ENCODE results near the gene MTHFR. TPM values are rescaled to one million over a fixed set of nuclear protein-coding genes. Genes with fewer than 3 reads are reported as not detected.

The MTHFR gene
- total RNA-seq, 2 donors from 2014 or later, result 30.3 to 81.4 TPM

- TF ChIP-seq CTCF (IDR thresholded peaks at IDR 0.05), result no peak
- no peak for DNase-seq (ENCODE audit: low spot score)
- no peak for ATAC-seq (ENCODE audit: insufficient number of reproducible peaks, low FRiP score, low read depth)
- H3K4me3 ChIP-seq, result peak overlapping the region; percentile 18
- H3K4me1 ChIP-seq (ENCODE audit: control insufficient read depth in 1 of 2, low read depth in 2 of 2), result peaks cover 46 to 60% of the 10 kb centered on the region in 2 donors
- no peaks in the 10 kb centered on the region for H3K27me3 ChIP-seq (replicated peaks; ENCODE audit: insufficient read depth)
- H3K27ac ChIP-seq, result peak overlapping the region; percentile 85
- H3K9me3 ChIP-seq, result no peaks in the 10 kb centered on the region
- H3K36me3 ChIP-seq, result peaks cover 21% of the 10 kb centered on the region
Measured at GRCh38 chr1:11790101-11790879, 15.5 kb downstream of the MTHFR start.

DNA sequence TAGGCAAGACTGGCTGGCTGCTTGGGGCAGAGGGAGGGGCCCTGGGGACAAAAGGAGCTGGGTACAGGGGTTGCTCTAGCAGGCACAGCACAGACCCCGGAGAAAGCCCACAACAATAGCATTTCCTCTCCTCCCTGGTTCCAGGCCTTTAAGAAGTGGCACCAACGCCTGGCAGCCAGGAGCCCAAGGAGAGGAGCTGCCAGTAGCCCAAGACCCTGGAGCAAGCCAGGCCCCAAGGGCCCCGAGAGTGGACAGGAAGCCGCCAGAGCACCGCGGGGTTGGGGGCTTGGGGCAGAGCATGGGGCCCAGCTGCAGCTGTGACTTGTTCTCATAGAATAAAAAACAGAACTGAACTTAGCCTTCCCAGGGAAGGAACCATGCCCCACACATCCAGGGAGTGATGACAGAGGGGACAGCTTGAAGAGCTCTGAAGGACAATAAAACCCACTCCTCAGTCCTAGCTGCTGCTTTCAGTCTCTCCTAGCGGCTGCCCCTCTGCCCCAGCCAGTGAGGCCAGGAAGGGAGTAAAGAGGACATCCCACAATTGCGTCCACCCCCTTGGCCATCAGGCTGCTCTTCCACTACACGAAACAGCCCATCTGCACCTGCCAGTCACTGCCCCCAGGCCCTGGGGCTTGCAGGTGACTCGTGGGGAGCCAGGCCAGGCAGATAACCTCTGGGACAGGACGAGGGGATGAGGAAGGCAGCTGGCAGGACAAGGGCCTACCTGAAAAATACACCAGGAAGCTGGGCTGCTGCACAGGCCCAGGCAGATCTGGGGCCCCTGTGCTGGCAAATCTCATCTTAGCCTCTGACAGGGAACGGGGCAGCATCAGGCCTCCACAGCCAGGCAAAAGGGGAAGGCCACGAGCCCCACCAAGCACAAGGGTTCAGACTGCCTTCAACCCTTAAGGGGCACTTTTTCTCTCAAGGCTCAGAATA is 16.4 kb downstream of the MTHFR start:
- Histone ChIP-seq H3K27ac (peak overlapping the region; percentile 85), H3K4me3 (no peak overlapping the region), H3K4me1 (ENCODE audit: control insufficient read depth in 1 of 2, low read depth in 2 of 2) (peaks cover 47 to 68% of the 10 kb centered on the region in 2 donors), H3K27me3 (replicated peaks; ENCODE audit: insufficient read depth) (no peaks in the 10 kb centered on the region), H3K36me3 (peaks cover 12% of the 10 kb centered on the region), H3K9me3 (no peaks in the 10 kb centered on the region)
- DNase-seq (ENCODE audit: low spot score) (no peak), ATAC-seq (ENCODE audit: insufficient number of reproducible peaks, low FRiP score, low read depth) (no peak)
- TF ChIP-seq CTCF (IDR thresholded peaks at IDR 0.05), result no peak

DNA sequence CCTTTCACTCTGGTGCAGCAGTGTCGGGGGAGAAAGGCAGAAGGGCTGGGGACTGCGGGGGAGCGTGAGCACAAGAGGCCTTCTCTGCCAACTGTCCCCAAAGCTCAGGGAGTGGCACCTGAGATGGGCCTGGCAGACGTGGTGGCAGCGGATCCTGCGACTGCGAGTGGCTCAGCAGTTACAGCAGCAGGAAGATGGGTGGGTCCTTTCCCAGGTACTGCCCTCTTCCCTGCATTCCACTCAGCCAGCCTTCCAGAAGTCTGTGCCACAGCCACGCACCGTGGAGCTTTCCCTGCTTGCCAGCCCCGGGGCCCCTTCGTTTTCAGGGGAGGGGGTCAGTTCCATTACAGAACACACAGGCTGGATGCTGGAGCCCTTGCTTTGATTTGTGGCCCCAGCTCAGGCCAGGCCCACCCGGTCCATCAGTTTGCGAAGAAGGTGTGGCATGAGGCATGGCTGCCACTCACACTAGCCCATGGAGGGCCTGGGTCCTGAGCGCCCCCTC is 17.2 kb downstream of the MTHFR start:
- Histone ChIP-seq H3K9me3 (no peaks in the 10 kb centered on the region), H3K4me3 (no peak overlapping the region), H3K4me1 (ENCODE audit: control insufficient read depth in 1 of 2, low read depth in 2 of 2) (peaks cover 47 to 68% of the 10 kb centered on the region in 2 donors), H3K27ac (peak overlapping the region; percentile 85), H3K36me3 (peaks cover 5% of the 10 kb centered on the region), H3K27me3 (replicated peaks; ENCODE audit: insufficient read depth) (no peaks in the 10 kb centered on the region)
- ATAC-seq (ENCODE audit: insufficient number of reproducible peaks, low FRiP score, low read depth), result no peak
- TF ChIP-seq CTCF (IDR thresholded peaks at IDR 0.05), result no peak
- DNase-seq (ENCODE audit: low spot score), result no peak

DNA sequence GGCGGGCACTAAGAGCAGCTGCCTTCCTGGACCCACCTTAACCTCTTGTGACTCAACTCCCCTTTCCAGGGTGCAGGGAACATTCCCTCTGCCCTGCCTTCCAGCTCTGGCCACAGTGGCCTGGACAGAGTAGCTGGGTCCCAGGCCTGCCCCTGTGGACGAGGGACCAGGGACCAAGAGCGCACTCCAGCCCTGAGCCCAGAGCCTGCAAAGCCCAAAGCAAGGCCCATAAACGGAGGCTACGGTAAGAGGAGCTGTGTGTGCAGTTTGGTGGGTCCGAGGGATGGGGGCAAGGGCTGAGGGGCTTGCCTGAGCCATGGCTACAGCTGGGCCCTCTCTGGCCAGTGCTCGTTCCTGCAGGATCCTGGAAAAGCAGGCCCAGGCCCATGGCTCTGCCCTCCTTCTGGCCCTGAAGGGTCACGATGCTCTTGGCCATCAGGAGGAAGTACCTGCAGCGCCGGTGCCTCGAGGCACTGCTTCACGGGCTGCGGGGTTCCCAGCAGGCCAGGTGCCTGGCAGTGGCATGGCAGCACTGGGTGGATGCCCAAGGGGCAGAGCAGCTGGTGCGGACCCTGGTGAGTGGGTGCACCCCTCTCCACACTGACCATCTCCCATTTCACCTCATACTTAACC is 17.8 kb downstream of the MTHFR start:
- Histone ChIP-seq H3K4me3 (peak overlapping the region; percentile 52), H3K36me3 (peaks cover 3% of the 10 kb centered on the region), H3K4me1 (ENCODE audit: control insufficient read depth in 1 of 2, low read depth in 2 of 2) (peaks cover 47 to 68% of the 10 kb centered on the region in 2 donors), H3K27me3 (replicated peaks; ENCODE audit: insufficient read depth) (no peaks in the 10 kb centered on the region), H3K27ac (peak overlapping the region; percentile 85), H3K9me3 (no peaks in the 10 kb centered on the region)
- no peak for TF ChIP-seq CTCF (IDR thresholded peaks at IDR 0.05)
- DNase-seq (ENCODE audit: low spot score), result no peak
- ATAC-seq (ENCODE audit: insufficient number of reproducible peaks, low FRiP score, low read depth), result no peak

Measured in thoracic aorta (tissue), 2 donors.